WTC11 (cell line): Measurements from ENCODE around the gene NLGN1.

Experiments
- ATF2 ChIP-seq: sonication (generic); formaldehyde crosslinking; IDR thresholded peaks from 2 replicates; pipeline ENCODE4 v1.8.1; 2022; ENCODE audit warnings: low read depth, missing genetic modification reagents, borderline replicate concordance
- ATF6 ChIP-seq: sonication (generic); formaldehyde crosslinking; IDR thresholded peaks from 2 replicates; pipeline ENCODE4 v1.8.1; 2023; ENCODE audit warnings: mild to moderate bottlenecking, missing genetic modification reagents
- CBFB ChIP-seq: sonication (generic); formaldehyde crosslinking; IDR thresholded peaks from 2 replicates; pipeline ENCODE4 v1.8.1; 2022; ENCODE audit warnings: mild to moderate bottlenecking, low read depth, missing genetic modification reagents
- CREB1 ChIP-seq: sonication (generic); formaldehyde crosslinking; IDR thresholded peaks from 2 replicates; pipeline ENCODE4 v1.8.0; 2023; ENCODE audit warnings: mild to moderate bottlenecking, missing genetic modification reagents
- CTCF ChIP-seq: fragments of 200-600 bp; IDR thresholded peaks from 2 replicates; pipeline ENCODE4 v1.8.0; 2022; ENCODE audit warnings: antibody characterized with exemption
- ESRRA ChIP-seq: sonication (generic); formaldehyde crosslinking; IDR thresholded peaks from 2 replicates; pipeline ENCODE4 v1.8.1; 2022; ENCODE audit warnings: mild to moderate bottlenecking, missing genetic modification reagents, borderline replicate concordance
- ETV6 ChIP-seq: sonication (generic); formaldehyde crosslinking; IDR thresholded peaks from 2 replicates; pipeline ENCODE4 v1.8.1; 2022; ENCODE audit warnings: mild to moderate bottlenecking, missing genetic modification reagents
- FOXJ3 ChIP-seq: sonication (generic); formaldehyde crosslinking; IDR thresholded peaks from 2 replicates; pipeline ENCODE4 v1.9.0; 2021; ENCODE audit warnings: missing genetic modification reagents, mild to moderate bottlenecking, borderline replicate concordance
- MAX ChIP-seq: sonication (generic); formaldehyde crosslinking; IDR thresholded peaks from 2 replicates; pipeline ENCODE4 v1.8.0; 2022; ENCODE audit warnings: mild to moderate bottlenecking, missing genetic modification reagents
- NFYB ChIP-seq: sonication (generic); formaldehyde crosslinking; conservative IDR thresholded peaks from 2 replicates; pipeline ENCODE4 v1.8.0; 2022; ENCODE audit warnings: low read depth, missing genetic modification reagents
- SP1 ChIP-seq: sonication (generic); formaldehyde crosslinking; conservative IDR thresholded peaks from 2 replicates; pipeline ENCODE4 v1.8.1; 2022; ENCODE audit warnings: missing genetic modification reagents
- ZBTB21 ChIP-seq: sonication (generic); formaldehyde crosslinking; IDR thresholded peaks from 2 replicates; pipeline ENCODE4 v1.8.1; 2023; ENCODE audit warnings: mild to moderate bottlenecking, missing genetic modification reagents, borderline replicate concordance
- ZMAT4 ChIP-seq: fragments of 250-450 bp; sonication (Bioruptor Pico); IDR thresholded peaks from 2 replicates; pipeline ENCODE4 v1.9.0; 2021; ENCODE audit warnings: mild to moderate bottlenecking

GRCh38 chr3:173800154-173800553 lies 402.6 kb downstream of the NLGN1 start:
- TF ChIP-seq ZBTB21 (no peak), CTCF (no peak), CREB1 (CRISPR knock-in tag) (no peak), CBFB (CRISPR knock-in tag) (no peak), MAX (no peak), ATF2 (no peak), FOXJ3 (CRISPR knock-in tag) (no peak), ATF6 (CRISPR knock-in tag) (no peak), SP1 (CRISPR knock-in tag) (no peak), ESRRA (CRISPR knock-in tag) (no peak), NFYB (CRISPR knock-in tag) (no peak), ZMAT4 (CRISPR knock-in tag) (no peak), ETV6 (CRISPR knock-in tag) (no peak)
